ENCODE data around the gene BLOC1S1. TPM values are rescaled to one million over a fixed set of nuclear protein-coding genes. Genes with fewer than 3 reads are reported as not detected.
A peak's percentile ranks its signal among the peaks of the same experiment; 100 is the strongest.

BLOC1S1 gene
- polyA plus RNA-seq, 1 donor (not counting 4 experiments of a cell fraction or from before 2014, with no cell fraction given) = 62.5 TPM

GRCh38 chr12:55704824-55705718, 10.8 kb upstream of the BLOC1S1 start:
- H3K27ac ChIP-seq (ENCODE audit: control insufficient read depth, insufficient read depth, low read length) = no peak overlapping the region
- no peak overlapping the region for H3K4me3 ChIP-seq (ENCODE audit: control insufficient read depth in 2 of 3, extremely low read depth in 1 of 3, insufficient read depth in 2 of 3, low read depth in 1 of 3, low read length in 3 of 3)
- dilution Hi-C loops (cut with MboI; ENCODE audit: extremely low pct_ligation_motif_present, low sequenced_read_pairs) = no loop called here
- H3K9me1 ChIP-seq (ENCODE audit: control insufficient read depth, extremely low read depth, insufficient read depth, low read length) = no peaks in the 10 kb centered on the region
- no peak overlapping the region for H3K4me2 ChIP-seq (ENCODE audit: control insufficient read depth, extremely low read depth, insufficient read depth, low read depth, low read length)
- H3K4me1 ChIP-seq (ENCODE audit: control insufficient read depth, extremely low read depth, insufficient read depth, low read length) = peaks cover 3% of the 10 kb centered on the region
- no peaks in the 10 kb centered on the region for H3K79me2 ChIP-seq (ENCODE audit: control insufficient read depth, insufficient read depth, low read length)
- no peak for DNase-seq (ENCODE audit: low read depth, low spot score)
- H4K20me1 ChIP-seq (ENCODE audit: control insufficient read depth, extremely low read depth, insufficient read depth, low read length) = no peaks in the 10 kb centered on the region
- H3K9me3 ChIP-seq (ENCODE audit: control insufficient read depth, low read depth, low read length) = no peaks in the 10 kb centered on the region
- TF ChIP-seq, protein P1, sequence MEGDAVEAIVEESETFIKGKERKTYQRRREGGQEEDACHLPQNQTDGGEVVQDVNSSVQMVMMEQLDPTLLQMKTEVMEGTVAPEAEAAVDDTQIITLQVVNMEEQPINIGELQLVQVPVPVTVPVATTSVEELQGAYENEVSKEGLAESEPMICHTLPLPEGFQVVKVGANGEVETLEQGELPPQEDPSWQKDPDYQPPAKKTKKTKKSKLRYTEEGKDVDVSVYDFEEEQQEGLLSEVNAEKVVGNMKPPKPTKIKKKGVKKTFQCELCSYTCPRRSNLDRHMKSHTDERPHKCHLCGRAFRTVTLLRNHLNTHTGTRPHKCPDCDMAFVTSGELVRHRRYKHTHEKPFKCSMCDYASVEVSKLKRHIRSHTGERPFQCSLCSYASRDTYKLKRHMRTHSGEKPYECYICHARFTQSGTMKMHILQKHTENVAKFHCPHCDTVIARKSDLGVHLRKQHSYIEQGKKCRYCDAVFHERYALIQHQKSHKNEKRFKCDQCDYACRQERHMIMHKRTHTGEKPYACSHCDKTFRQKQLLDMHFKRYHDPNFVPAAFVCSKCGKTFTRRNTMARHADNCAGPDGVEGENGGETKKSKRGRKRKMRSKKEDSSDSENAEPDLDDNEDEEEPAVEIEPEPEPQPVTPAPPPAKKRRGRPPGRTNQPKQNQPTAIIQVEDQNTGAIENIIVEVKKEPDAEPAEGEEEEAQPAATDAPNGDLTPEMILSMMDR (optimal IDR thresholded peaks at IDR 0.05 in 1 of 3, IDR thresholded peaks at IDR 0.05 in 1 of 3, conservative IDR thresholded peaks at IDR 0.05 in 1 of 3; ENCODE audit: extremely low read depth in 1 of 3, insufficient read depth in 2 of 3, low read length in 3 of 3) = no peak
- TF ChIP-seq EZH2 (IDR thresholded peaks at IDR 0.05; ENCODE audit: low read length) = no peak
- H3K36me3 ChIP-seq (ENCODE audit: control insufficient read depth in 2 of 2, extremely low read depth in 1 of 2, insufficient read depth in 2 of 2, low read length in 2 of 2) = no peaks in the 10 kb centered on the region
- no peak overlapping the region for H3K9ac ChIP-seq (ENCODE audit: control insufficient read depth, extremely low read depth, insufficient read depth, low read length)
- peaks cover 38% of the 10 kb centered on the region for H3K27me3 ChIP-seq (ENCODE audit: control insufficient read depth, extremely low read depth, insufficient read depth, low read length)
- no peak for FAIRE-seq
- H2AFZ ChIP-seq (ENCODE audit: control insufficient read depth, low read length) = no peak overlapping the region

DNA sequence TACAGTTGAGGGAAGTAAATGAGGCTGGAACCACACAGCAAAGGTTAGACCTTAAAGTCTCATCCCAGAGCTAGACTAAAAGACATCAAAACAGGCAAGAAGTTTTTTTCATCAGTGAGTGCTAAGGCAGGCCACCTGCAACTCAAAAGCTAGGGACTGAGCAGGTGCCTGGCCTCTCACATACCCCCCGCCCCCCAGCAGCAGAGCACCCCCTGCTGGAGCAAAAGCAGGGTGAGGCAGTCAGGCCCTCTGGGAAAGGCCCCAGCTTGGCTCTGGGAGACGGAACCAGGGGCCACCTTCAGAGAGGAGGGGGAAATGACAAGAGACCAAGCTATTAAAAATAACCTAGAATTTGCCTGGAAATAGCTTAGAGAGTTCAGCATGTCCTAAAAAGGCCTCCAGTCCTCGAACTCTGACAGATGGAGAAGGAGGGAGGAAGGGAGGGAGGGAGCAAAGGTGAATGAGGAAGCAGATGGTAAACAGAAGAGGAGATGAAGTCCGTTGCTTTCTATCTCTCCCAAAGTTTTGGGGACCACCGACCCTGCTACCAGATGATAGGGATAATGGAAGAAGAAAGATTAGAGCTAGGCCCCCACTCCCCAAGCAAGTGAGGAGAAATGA, 10.0 kb upstream of the BLOC1S1 start:
- TF ChIP-seq, protein P1 (optimal IDR thresholded peaks at IDR 0.05 in 1 of 3, IDR thresholded peaks at IDR 0.05 in 1 of 3, conservative IDR thresholded peaks at IDR 0.05 in 1 of 3; ENCODE audit: extremely low read depth in 1 of 3, insufficient read depth in 2 of 3, low read length in 3 of 3) = peak in 2 of 3 experiments; percentile 41 to 44
- TF ChIP-seq EZH2 (IDR thresholded peaks at IDR 0.05; ENCODE audit: low read length) = no peak
- no peaks in the 10 kb centered on the region for H3K9me3 ChIP-seq (ENCODE audit: control insufficient read depth, low read depth, low read length)
- H3K4me3 ChIP-seq (ENCODE audit: control insufficient read depth in 2 of 3, extremely low read depth in 1 of 3, insufficient read depth in 2 of 3, low read depth in 1 of 3, low read length in 3 of 3) = no peak overlapping the region
- H3K4me1 ChIP-seq (ENCODE audit: control insufficient read depth, extremely low read depth, insufficient read depth, low read length) = no peaks in the 10 kb centered on the region
- H3K27me3 ChIP-seq (ENCODE audit: control insufficient read depth, extremely low read depth, insufficient read depth, low read length) = peaks cover 40% of the 10 kb centered on the region
- no peaks in the 10 kb centered on the region for H3K79me2 ChIP-seq (ENCODE audit: control insufficient read depth, insufficient read depth, low read length)
- FAIRE-seq (no peak), DNase-seq (ENCODE audit: low read depth, low spot score) (no peak)
- dilution Hi-C loops (cut with MboI; ENCODE audit: extremely low pct_ligation_motif_present, low sequenced_read_pairs) = no loop called here
- no peak overlapping the region for H3K4me2 ChIP-seq (ENCODE audit: control insufficient read depth, extremely low read depth, insufficient read depth, low read depth, low read length)
- H3K9me1 ChIP-seq (ENCODE audit: control insufficient read depth, extremely low read depth, insufficient read depth, low read length) = no peaks in the 10 kb centered on the region
- no peak overlapping the region for H2AFZ ChIP-seq (ENCODE audit: control insufficient read depth, low read length)
- H4K20me1 ChIP-seq (ENCODE audit: control insufficient read depth, extremely low read depth, insufficient read depth, low read length) = no peaks in the 10 kb centered on the region
- H3K27ac ChIP-seq (ENCODE audit: control insufficient read depth, insufficient read depth, low read length) = no peak overlapping the region
- H3K36me3 ChIP-seq (ENCODE audit: control insufficient read depth in 2 of 2, extremely low read depth in 1 of 2, insufficient read depth in 2 of 2, low read length in 2 of 2) = no peaks in the 10 kb centered on the region
- H3K9ac ChIP-seq (ENCODE audit: control insufficient read depth, extremely low read depth, insufficient read depth, low read length) = no peak overlapping the region

All from keratinocyte (primary cell).